ENCODE data around the gene ZIC5. TPM values are rescaled to one million over a fixed set of nuclear protein-coding genes. Genes with fewer than 3 reads are reported as not detected.

The ZIC5 gene
- total and polyA plus RNA-seq, 2 of the 13 experiments (the other 11 are each of a cell fraction or from before 2014, with no cell fraction given), result 0.02 to 0.07 TPM

- no peak for TF ChIP-seq DNMT3B (CRISPR knock-in tag; conservative IDR thresholded peaks at IDR 0.05)
- TF ChIP-seq HIVEP1 (CRISPR knock-in tag; IDR thresholded peaks at IDR 0.05), result no peak
- no peak for TF ChIP-seq BRF2 (CRISPR knock-in tag; IDR thresholded peaks at IDR 0.05)
- TF ChIP-seq MTERF4 (CRISPR knock-in tag; IDR thresholded peaks at IDR 0.05), result no peak
- TF ChIP-seq LBX2 (CRISPR knock-in tag; IDR thresholded peaks at IDR 0.05; ENCODE audit: borderline replicate concordance), result no peak
- no peak for TF ChIP-seq ZNF770 (CRISPR knock-in tag; IDR thresholded peaks at IDR 0.05)
- H3K27me3 ChIP-seq (ENCODE audit: control insufficient read depth in 1 of 2, insufficient read depth in 2 of 2, low read length in 2 of 2), result peaks cover 0 to 37% of the 10 kb centered on the region in 2 experiments; a peak in 3 of 5 replicates
- in situ Hi-C loops (cut with HindIII; ENCODE audit: extremely low pct_ligation_motif_present, low pct_unique_long_range_greater_than_20kb), result loop anchor here (10.0 kb wide), 1 partner anchor 249 kb away; no protein-coding TSS in a partner anchor
- 94% methylated on average over 55 of the region's 55 CpGs for WGBS (ENCODE audit: low lambda C conversion rate)
- intact Hi-C loops (cut with micrococcal nuclease; ENCODE audit: unreplicated experiment), result loop anchor here (10.0 kb wide), 1 partner anchor 529 kb away; no protein-coding TSS in a partner anchor
- H3K79me2 ChIP-seq (ENCODE audit: insufficient read depth, low read length), result no peaks in the 10 kb centered on the region
- H3K4me1 ChIP-seq (ENCODE audit: insufficient read depth, low read length), result peaks cover 26% of the 10 kb centered on the region
- no peaks in the 10 kb centered on the region for H4K20me1 ChIP-seq (ENCODE audit: insufficient read depth, low read length)
- no peaks in the 10 kb centered on the region for H3K36me3 ChIP-seq (replicated peaks in 1 of 2; ENCODE audit: control insufficient read depth in 1 of 2, insufficient read depth in 2 of 2, low read length in 2 of 2)
- DNase-seq (ENCODE audit: low spot score), result no peak
- no peak for ATAC-seq
- H3K4me3 ChIP-seq (replicated peaks in 1 of 3; ENCODE audit: insufficient read depth in 1 of 3, low read depth in 2 of 3, low read length in 3 of 3), result no peak overlapping the region
- no peak overlapping the region for H3K9ac ChIP-seq (ENCODE audit: insufficient read depth, low read depth, low read length)
- CTCF ChIA-PET (ENCODE audit: low intra/inter-chr PET ratio, low total read pairs), result no interaction called here
- H3K9me3 ChIP-seq (ENCODE audit: low read length), result no peaks in the 10 kb centered on the region
- H2AFZ ChIP-seq (ENCODE audit: low read length), result no peak overlapping the region
- FAIRE-seq, result no peak
- no TSS peak for BruUV-seq (replicated peaks)
- no peak overlapping the region for H3K4me2 ChIP-seq (ENCODE audit: low read depth, low read length)
- no peak overlapping the region for H3K27ac ChIP-seq (ENCODE audit: extremely low read length, insufficient read depth, low read length)
- POLR2A ChIA-PET, result no interaction called here
Observed at GRCh38 chr13:99985241-99985874, 13.8 kb upstream of the ZIC5 start.
